CD14-positive monocyte (primary cell): ENCODE results near the gene NPFFR1. TPM values are rescaled to one million over a fixed set of nuclear protein-coding genes. Genes with fewer than 3 reads are reported as not detected.

Experiments used
- DNase-seq, 3 donors: peaks; one replicate each; pipeline ENCODE4 v3.0.0-alpha.2; 2011 to 2022
- H2AFZ ChIP-seq: 2 replicates; pipeline ENCODE4 v1.6.0; 2012; ENCODE audit warnings: mild to moderate bottlenecking, low read depth, low read length, inconsistent platforms; ENCODE audit not compliant: insufficient read depth, poor library complexity, severe bottlenecking
- H3K27ac ChIP-seq, 2 donors: 1 replicate in 1 of 2; 2 replicates in 1 of 2; pipeline ENCODE4 v1.5.1; 2012 to 2013; ENCODE audit warnings: low read length in 2 of 2, control low read depth in 1 of 2, inconsistent platforms in 1 of 2, low read depth in 1 of 2, mild to moderate bottlenecking in 1 of 2
- H3K27me3 ChIP-seq, 2 donors: one replicate each; pipeline versions ENCODE4 v1.6.0 to v1.6.1; 2011 to 2013; ENCODE audit warnings: low read length in 2 of 2; ENCODE audit not compliant: control insufficient read depth in 2 of 2, insufficient read depth in 2 of 2
- H3K36me3 ChIP-seq, 2 donors: replicated peaks in 1 of 2; 1 replicate in 1 of 2; 2 replicates in 1 of 2; pipeline versions ENCODE4 v1.5.1 to v1.6.1; 2012 to 2013; ENCODE audit warnings: low read length in 2 of 2, control low read depth in 1 of 2, inconsistent platforms in 1 of 2, mild to moderate bottlenecking in 1 of 2; ENCODE audit not compliant: insufficient read depth in 2 of 2, control insufficient read depth in 1 of 2
- H3K4me1 ChIP-seq, 2 donors: 1 replicate in 1 of 2; 2 replicates in 1 of 2; pipeline versions ENCODE4 v1.5.1 to v1.6.1; 2012 to 2013; ENCODE audit warnings: low read length in 2 of 2, control low read depth in 1 of 2, inconsistent platforms in 1 of 2, mild to moderate bottlenecking in 1 of 2, moderate library complexity in 1 of 2; ENCODE audit not compliant: insufficient read depth in 2 of 2, control insufficient read depth in 1 of 2
- H3K4me2 ChIP-seq: replicated peaks from 2 replicates; pipeline ENCODE3; 2012; ENCODE audit warnings: low read length, moderate library complexity, mild to moderate bottlenecking; ENCODE audit not compliant: poor library complexity, severe bottlenecking; ENCODE audit errors: extremely low read depth
- H3K4me3 ChIP-seq, 3 experiments: fragments of 200-600 bp in 1 of 3; sonication (generic) in 1 of 3; replicated peaks in 1 of 3; 1 replicate in 2 of 3; 2 replicates in 1 of 3; pipeline ENCODE4 v1.5.1; 2011 to 2013; ENCODE audit warnings: low read length in 3 of 3, mild to moderate bottlenecking in 3 of 3, control low read depth in 2 of 3, low read depth in 2 of 3, inconsistent platforms in 1 of 3, moderate library complexity in 1 of 3
- H3K79me2 ChIP-seq: 2 replicates; pipeline ENCODE4 v1.6.0; 2012; ENCODE audit warnings: mild to moderate bottlenecking, control low read depth, inconsistent platforms, low read length, moderate library complexity; ENCODE audit not compliant: insufficient read depth
- H3K9ac ChIP-seq: 2 replicates; pipeline ENCODE4 v1.6.0; 2017; ENCODE audit warnings: low read length, mild to moderate bottlenecking; ENCODE audit not compliant: insufficient read depth, poor library complexity, severe bottlenecking
- H3K9me3 ChIP-seq, 2 donors: replicated peaks in 1 of 2; 1 replicate in 1 of 2; 2 replicates in 1 of 2; pipeline versions ENCODE4 v1.5.1 to v1.6.1; 2012 to 2013; ENCODE audit warnings: low read length in 2 of 2, control low read depth in 1 of 2; ENCODE audit not compliant: control insufficient read depth in 1 of 2, insufficient read depth in 1 of 2
- H4K20me1 ChIP-seq: 2 replicates; pipeline ENCODE4 v1.6.0; 2012; ENCODE audit warnings: mild to moderate bottlenecking, low read length, control low read depth, moderate library complexity; ENCODE audit not compliant: insufficient read depth
- H3K27ac Mint-ChIP-seq, 7 donors: one replicate each; pipeline ENCODE4 v1.8.0; 2020; ENCODE audit warnings: mild to moderate bottlenecking in 7 of 7, mixed read lengths in 7 of 7, moderate library complexity in 6 of 7, inconsistent platforms in 2 of 7
- H3K27me3 Mint-ChIP-seq, 3 donors: one replicate each; pipeline ENCODE4 v1.8.0; 2021 to 2022; ENCODE audit warnings: low read depth in 3 of 3, mild to moderate bottlenecking in 3 of 3, mixed read lengths in 3 of 3, moderate library complexity in 3 of 3, inconsistent platforms in 1 of 3
- H3K36me3 Mint-ChIP-seq, 2 donors: one replicate each; pipeline ENCODE4 v1.8.0; 2020; ENCODE audit warnings: mixed read lengths in 2 of 2, inconsistent platforms in 1 of 2, mild to moderate bottlenecking in 1 of 2
- H3K4me1 Mint-ChIP-seq: one replicate; pipeline ENCODE4 v1.8.0; 2020; ENCODE audit warnings: mild to moderate bottlenecking, mixed read lengths
- H3K4me3 Mint-ChIP-seq, 2 donors: one replicate each; pipeline ENCODE4 v1.8.0; 2020; ENCODE audit warnings: mild to moderate bottlenecking in 2 of 2, mixed read lengths in 2 of 2, moderate library complexity in 1 of 2
- H3K9me3 Mint-ChIP-seq, 7 donors: one replicate each; pipeline ENCODE4 v1.8.0; 2020 to 2022; ENCODE audit warnings: mixed read lengths in 7 of 7, mild to moderate bottlenecking in 6 of 7, moderate library complexity in 6 of 7, inconsistent platforms in 2 of 7
- WGBS: methylation state at CpG from one replicate; pipeline ENCODE4 v1.1.5; 2013; ENCODE audit warnings: missing lambda C conversion rate; ENCODE audit not compliant: insufficient coverage; 5-methylcytosine and 5-hydroxymethylcytosine counted together
- intact Hi-C, 2 donors: fragments of 100-400 bp; cut with micrococcal nuclease; formaldehyde crosslinking; loops; one replicate each; pipeline versions ENCODE4 v1.15.0 to v1.15.1; 2023
- polyA plus RNA-seq, 3 donors: library from polyadenylated mRNA; depleted of rRNA in 1 of 3; unstranded in 2 of 3; stranded (reverse) in 1 of 3; fragments of 300-500 nt in 2 of 3; fragments of >200 nt in 1 of 3; fragmentation: Illumina TruSeq in 2 of 3; gene quantifications; 1 replicate in 2 of 3; 2 replicates in 1 of 3; pipeline ENCODE4 v1.2.3, GENCODE V29; 2012 to 2021
- TF ChIP-seq, protein P1 (sequence below): fragments of 200-600 bp; IDR thresholded peaks from one replicate; pipeline ENCODE4 v1.8.0; 2022; ENCODE audit warnings: antibody characterized with exemption, mild to moderate bottlenecking

The NPFFR1 gene
- polyA plus RNA-seq, 3 donors = 0.03 TPM; not detected in 2

- no peaks in the 10 kb centered on the region for H4K20me1 ChIP-seq
- H3K36me3 ChIP-seq = no peaks in the 10 kb centered on the region
- Mint-ChIP-seq H3K9me3 (peaks cover 0 to 7% (median 0%) of the 10 kb centered on the region in 7 donors), H3K27me3 (peaks cover 5 to 20% (median 10%) of the 10 kb centered on the region in 3 donors), H3K4me3 (no peak overlapping the region), H3K36me3 (peaks cover 9 to 13% of the 10 kb centered on the region in 2 donors), H3K27ac (no peak overlapping the region), H3K4me1 (peaks cover 20% of the 10 kb centered on the region)
- no peak overlapping the region for H3K4me3 ChIP-seq
- TF ChIP-seq, protein P1, sequence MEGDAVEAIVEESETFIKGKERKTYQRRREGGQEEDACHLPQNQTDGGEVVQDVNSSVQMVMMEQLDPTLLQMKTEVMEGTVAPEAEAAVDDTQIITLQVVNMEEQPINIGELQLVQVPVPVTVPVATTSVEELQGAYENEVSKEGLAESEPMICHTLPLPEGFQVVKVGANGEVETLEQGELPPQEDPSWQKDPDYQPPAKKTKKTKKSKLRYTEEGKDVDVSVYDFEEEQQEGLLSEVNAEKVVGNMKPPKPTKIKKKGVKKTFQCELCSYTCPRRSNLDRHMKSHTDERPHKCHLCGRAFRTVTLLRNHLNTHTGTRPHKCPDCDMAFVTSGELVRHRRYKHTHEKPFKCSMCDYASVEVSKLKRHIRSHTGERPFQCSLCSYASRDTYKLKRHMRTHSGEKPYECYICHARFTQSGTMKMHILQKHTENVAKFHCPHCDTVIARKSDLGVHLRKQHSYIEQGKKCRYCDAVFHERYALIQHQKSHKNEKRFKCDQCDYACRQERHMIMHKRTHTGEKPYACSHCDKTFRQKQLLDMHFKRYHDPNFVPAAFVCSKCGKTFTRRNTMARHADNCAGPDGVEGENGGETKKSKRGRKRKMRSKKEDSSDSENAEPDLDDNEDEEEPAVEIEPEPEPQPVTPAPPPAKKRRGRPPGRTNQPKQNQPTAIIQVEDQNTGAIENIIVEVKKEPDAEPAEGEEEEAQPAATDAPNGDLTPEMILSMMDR = no peak
- no peaks in the 10 kb centered on the region for H3K9me3 ChIP-seq
- intact Hi-C loops = no loop called here
- H3K4me2 ChIP-seq = no peak overlapping the region
- no peak overlapping the region for H2AFZ ChIP-seq
- DNase-seq = no peak
- H3K9ac ChIP-seq = no peak overlapping the region
- no peaks in the 10 kb centered on the region for H3K27me3 ChIP-seq
- no peak overlapping the region for H3K27ac ChIP-seq
- no peaks in the 10 kb centered on the region for H3K79me2 ChIP-seq
- WGBS = no CpG with 5 or more reads among the region's 2 CpGs
- peaks cover 14 to 16% of the 10 kb centered on the region in 2 donors for H3K4me1 ChIP-seq
Measured at GRCh38 chr10:70315276-70315675, 31.5 kb upstream of the NPFFR1 start.

DNA sequence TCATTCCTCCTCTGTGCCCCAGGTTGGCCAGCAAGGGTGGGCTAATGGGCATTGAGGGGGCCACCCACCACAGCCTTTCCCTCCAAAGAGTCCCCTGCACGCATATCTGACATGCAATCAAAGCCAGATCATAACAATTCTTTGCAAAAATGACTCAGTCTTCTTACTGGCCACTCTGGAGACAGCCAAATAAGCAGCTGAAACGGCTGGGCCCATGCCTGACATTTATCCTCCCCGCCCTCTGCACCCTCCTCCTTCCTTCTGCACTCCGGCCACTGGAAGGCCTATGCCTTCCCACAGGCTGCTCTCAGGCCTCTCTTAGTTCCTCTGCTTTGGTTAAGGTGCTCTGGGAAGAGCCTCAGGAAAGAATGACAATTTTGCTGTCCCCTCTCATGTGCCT is 29.2 kb upstream of the NPFFR1 start:
- peaks cover 28% of the 10 kb centered on the region for H3K4me1 Mint-ChIP-seq
- TF ChIP-seq, protein P1 = no peak
- no peaks in the 10 kb centered on the region for H3K36me3 ChIP-seq

More for the DNA sequence above, 29.2 kb upstream of the NPFFR1 start:
- Histone ChIP-seq H3K4me1 (peaks cover 23 to 24% of the 10 kb centered on the region in 2 donors), H3K9ac (no peak overlapping the region), H3K4me3 (no peak overlapping the region), H3K27me3 (no peaks in the 10 kb centered on the region), H3K27ac (no peak overlapping the region), H3K9me3 (no peaks in the 10 kb centered on the region), H3K4me2 (no peak overlapping the region), H2AFZ (no peak overlapping the region), H3K79me2 (no peaks in the 10 kb centered on the region), H4K20me1 (no peaks in the 10 kb centered on the region)
- H3K27ac Mint-ChIP-seq = no peak overlapping the region
- intact Hi-C loops = no loop called here
- DNase-seq = no peak
- H3K9me3 Mint-ChIP-seq = peaks cover 0 to 7% (median 0%) of the 10 kb centered on the region in 7 donors
- H3K4me3 Mint-ChIP-seq = no peak overlapping the region
- WGBS = 84% methylated on average over 4 of the region's 4 CpGs
- H3K27me3 Mint-ChIP-seq = peaks cover 8 to 23% (median 9%) of the 10 kb centered on the region in 3 donors
- H3K36me3 Mint-ChIP-seq = peaks cover 5 to 11% of the 10 kb centered on the region in 2 donors
